GM23338 (cell line): ENCODE measurements around the gene KEAP1.

Experiments
- CREB1 ChIP-seq: fragments of 250-450 bp; sonication (Bioruptor Pico); IDR thresholded peaks from 2 replicates; pipeline ENCODE4 v1.5.0; 2020; ENCODE audit warnings: low read depth, mild to moderate bottlenecking, moderate library complexity
- EZH2 ChIP-seq: fragments of 200-600 bp; sonication (generic); IDR thresholded peaks from one replicate; pipeline ENCODE4 v1.8.0; 2017; ENCODE audit warnings: antibody characterized with exemption, mild to moderate bottlenecking, low read depth; ENCODE audit not compliant: unreplicated experiment
- EZH2phosphoT487 ChIP-seq: fragments of 200-600 bp; sonication (generic); IDR thresholded peaks from one replicate; pipeline ENCODE4 v1.8.1; 2018; ENCODE audit warnings: antibody characterized with exemption; ENCODE audit not compliant: unreplicated experiment
- POLR2AphosphoS5 ChIP-seq: IDR thresholded peaks from 2 replicates; pipeline ENCODE4 v1.6.1; 2016; ENCODE audit warnings: antibody characterized with exemption, low read depth
- TF ChIP-seq, protein P1 (sequence below), 2 experiments: fragments of 200-600 bp in 1 of 2; sonication (generic) in 1 of 2; conservative IDR thresholded peaks; 2 replicates each; pipeline versions ENCODE4 v1.5.1 to v1.6.1; 2016 to 2017; ENCODE audit warnings: antibody characterized with exemption in 2 of 2, low read depth in 2 of 2, mild to moderate bottlenecking in 2 of 2, moderate library complexity in 1 of 2
- TF ChIP-seq, protein P2 (sequence below): IDR thresholded peaks from one replicate; pipeline ENCODE4 v1.6.1; 2018; ENCODE audit warnings: antibody characterized with exemption; ENCODE audit not compliant: unreplicated experiment
- TF ChIP-seq, protein P3 (sequence below): fragments of 250-450 bp; sonication (Bioruptor Pico); IDR thresholded peaks from 2 replicates; pipeline ENCODE4 v1.5.0; 2020; ENCODE audit warnings: mild to moderate bottlenecking, moderate library complexity
- TF ChIP-seq, protein P4 (sequence below): IDR thresholded peaks from 2 replicates; pipeline ENCODE4 v1.6.1; 2016; ENCODE audit warnings: antibody characterized with exemption

GRCh38 chr19:10505583-10506229, 2.5 kb upstream of the KEAP1 start:
- TF ChIP-seq, protein P1, sequence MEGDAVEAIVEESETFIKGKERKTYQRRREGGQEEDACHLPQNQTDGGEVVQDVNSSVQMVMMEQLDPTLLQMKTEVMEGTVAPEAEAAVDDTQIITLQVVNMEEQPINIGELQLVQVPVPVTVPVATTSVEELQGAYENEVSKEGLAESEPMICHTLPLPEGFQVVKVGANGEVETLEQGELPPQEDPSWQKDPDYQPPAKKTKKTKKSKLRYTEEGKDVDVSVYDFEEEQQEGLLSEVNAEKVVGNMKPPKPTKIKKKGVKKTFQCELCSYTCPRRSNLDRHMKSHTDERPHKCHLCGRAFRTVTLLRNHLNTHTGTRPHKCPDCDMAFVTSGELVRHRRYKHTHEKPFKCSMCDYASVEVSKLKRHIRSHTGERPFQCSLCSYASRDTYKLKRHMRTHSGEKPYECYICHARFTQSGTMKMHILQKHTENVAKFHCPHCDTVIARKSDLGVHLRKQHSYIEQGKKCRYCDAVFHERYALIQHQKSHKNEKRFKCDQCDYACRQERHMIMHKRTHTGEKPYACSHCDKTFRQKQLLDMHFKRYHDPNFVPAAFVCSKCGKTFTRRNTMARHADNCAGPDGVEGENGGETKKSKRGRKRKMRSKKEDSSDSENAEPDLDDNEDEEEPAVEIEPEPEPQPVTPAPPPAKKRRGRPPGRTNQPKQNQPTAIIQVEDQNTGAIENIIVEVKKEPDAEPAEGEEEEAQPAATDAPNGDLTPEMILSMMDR (conservative IDR thresholded peaks at IDR 0.05; ENCODE audit: low read depth in 2 of 2): peak; percentile 76 to 82
- TF ChIP-seq POLR2AphosphoS5: no peak
- TF ChIP-seq, protein P2, sequence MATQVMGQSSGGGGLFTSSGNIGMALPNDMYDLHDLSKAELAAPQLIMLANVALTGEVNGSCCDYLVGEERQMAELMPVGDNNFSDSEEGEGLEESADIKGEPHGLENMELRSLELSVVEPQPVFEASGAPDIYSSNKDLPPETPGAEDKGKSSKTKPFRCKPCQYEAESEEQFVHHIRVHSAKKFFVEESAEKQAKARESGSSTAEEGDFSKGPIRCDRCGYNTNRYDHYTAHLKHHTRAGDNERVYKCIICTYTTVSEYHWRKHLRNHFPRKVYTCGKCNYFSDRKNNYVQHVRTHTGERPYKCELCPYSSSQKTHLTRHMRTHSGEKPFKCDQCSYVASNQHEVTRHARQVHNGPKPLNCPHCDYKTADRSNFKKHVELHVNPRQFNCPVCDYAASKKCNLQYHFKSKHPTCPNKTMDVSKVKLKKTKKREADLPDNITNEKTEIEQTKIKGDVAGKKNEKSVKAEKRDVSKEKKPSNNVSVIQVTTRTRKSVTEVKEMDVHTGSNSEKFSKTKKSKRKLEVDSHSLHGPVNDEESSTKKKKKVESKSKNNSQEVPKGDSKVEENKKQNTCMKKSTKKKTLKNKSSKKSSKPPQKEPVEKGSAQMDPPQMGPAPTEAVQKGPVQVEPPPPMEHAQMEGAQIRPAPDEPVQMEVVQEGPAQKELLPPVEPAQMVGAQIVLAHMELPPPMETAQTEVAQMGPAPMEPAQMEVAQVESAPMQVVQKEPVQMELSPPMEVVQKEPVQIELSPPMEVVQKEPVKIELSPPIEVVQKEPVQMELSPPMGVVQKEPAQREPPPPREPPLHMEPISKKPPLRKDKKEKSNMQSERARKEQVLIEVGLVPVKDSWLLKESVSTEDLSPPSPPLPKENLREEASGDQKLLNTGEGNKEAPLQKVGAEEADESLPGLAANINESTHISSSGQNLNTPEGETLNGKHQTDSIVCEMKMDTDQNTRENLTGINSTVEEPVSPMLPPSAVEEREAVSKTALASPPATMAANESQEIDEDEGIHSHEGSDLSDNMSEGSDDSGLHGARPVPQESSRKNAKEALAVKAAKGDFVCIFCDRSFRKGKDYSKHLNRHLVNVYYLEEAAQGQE: no peak
- TF ChIP-seq, protein P3, sequence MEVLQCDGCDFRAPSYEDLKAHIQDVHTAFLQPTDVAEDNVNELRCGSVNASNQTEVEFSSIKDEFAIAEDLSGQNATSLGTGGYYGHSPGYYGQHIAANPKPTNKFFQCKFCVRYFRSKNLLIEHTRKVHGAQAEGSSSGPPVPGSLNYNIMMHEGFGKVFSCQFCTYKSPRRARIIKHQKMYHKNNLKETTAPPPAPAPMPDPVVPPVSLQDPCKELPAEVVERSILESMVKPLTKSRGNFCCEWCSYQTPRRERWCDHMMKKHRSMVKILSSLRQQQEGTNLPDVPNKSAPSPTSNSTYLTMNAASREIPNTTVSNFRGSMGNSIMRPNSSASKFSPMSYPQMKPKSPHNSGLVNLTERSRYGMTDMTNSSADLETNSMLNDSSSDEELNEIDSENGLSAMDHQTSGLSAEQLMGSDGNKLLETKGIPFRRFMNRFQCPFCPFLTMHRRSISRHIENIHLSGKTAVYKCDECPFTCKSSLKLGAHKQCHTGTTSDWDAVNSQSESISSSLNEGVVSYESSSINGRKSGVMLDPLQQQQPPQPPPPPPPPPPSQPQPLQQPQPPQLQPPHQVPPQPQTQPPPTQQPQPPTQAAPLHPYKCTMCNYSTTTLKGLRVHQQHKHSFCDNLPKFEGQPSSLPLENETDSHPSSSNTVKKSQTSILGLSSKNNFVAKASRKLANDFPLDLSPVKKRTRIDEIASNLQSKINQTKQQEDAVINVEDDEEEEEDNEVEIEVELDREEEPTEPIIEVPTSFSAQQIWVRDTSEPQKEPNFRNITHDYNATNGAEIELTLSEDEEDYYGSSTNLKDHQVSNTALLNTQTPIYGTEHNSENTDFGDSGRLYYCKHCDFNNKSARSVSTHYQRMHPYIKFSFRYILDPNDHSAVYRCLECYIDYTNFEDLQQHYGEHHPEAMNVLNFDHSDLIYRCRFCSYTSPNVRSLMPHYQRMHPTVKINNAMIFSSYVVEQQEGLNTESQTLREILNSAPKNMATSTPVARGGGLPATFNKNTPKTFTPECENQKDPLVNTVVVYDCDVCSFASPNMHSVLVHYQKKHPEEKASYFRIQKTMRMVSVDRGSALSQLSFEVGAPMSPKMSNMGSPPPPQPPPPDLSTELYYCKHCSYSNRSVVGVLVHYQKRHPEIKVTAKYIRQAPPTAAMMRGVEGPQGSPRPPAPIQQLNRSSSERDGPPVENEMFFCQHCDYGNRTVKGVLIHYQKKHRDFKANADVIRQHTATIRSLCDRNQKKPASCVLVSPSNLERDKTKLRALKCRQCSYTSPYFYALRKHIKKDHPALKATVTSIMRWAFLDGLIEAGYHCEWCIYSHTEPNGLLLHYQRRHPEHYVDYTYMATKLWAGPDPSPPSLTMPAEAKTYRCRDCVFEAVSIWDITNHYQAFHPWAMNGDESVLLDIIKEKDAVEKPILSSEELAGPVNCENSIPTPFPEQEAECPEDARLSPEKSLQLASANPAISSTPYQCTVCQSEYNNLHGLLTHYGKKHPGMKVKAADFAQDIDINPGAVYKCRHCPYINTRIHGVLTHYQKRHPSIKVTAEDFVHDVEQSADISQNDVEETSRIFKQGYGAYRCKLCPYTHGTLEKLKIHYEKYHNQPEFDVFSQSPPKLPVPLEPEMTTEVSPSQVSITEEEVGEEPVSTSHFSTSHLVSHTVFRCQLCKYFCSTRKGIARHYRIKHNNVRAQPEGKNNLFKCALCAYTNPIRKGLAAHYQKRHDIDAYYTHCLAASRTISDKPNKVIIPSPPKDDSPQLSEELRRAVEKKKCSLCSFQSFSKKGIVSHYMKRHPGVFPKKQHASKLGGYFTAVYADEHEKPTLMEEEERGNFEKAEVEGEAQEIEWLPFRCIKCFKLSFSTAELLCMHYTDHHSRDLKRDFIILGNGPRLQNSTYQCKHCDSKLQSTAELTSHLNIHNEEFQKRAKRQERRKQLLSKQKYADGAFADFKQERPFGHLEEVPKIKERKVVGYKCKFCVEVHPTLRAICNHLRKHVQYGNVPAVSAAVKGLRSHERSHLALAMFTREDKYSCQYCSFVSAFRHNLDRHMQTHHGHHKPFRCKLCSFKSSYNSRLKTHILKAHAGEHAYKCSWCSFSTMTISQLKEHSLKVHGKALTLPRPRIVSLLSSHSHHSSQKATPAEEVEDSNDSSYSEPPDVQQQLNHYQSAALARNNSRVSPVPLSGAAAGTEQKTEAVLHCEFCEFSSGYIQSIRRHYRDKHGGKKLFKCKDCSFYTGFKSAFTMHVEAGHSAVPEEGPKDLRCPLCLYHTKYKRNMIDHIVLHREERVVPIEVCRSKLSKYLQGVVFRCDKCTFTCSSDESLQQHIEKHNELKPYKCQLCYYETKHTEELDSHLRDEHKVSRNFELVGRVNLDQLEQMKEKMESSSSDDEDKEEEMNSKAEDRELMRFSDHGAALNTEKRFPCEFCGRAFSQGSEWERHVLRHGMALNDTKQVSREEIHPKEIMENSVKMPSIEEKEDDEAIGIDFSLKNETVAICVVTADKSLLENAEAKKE (CRISPR knock-in tag): no peak
- no peak for TF ChIP-seq EZH2
- peak; percentile 55; the same call in 1 of the 2 replicates for TF ChIP-seq CREB1 (CRISPR knock-in tag)
- TF ChIP-seq, protein P4, sequence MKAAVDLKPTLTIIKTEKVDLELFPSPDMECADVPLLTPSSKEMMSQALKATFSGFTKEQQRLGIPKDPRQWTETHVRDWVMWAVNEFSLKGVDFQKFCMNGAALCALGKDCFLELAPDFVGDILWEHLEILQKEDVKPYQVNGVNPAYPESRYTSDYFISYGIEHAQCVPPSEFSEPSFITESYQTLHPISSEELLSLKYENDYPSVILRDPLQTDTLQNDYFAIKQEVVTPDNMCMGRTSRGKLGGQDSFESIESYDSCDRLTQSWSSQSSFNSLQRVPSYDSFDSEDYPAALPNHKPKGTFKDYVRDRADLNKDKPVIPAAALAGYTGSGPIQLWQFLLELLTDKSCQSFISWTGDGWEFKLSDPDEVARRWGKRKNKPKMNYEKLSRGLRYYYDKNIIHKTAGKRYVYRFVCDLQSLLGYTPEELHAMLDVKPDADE: no peak
- no peak for TF ChIP-seq EZH2phosphoT487
